Endothelial cell of umbilical vein (primary cell): Measurements from ENCODE around the gene PGRMC1. TPM values are rescaled to one million over a fixed set of nuclear protein-coding genes. Genes with fewer than 3 reads are reported as not detected.
"Not testable (repeated sequence)": the region's sequence is repeated elsewhere in the genome, so short reads cannot be mapped to it uniquely, and the experiment has no call there.

Source experiments
- BruUV-seq: library from RNA; stranded (reverse); fragments of 400-500 nt; replicated peaks from 2 replicates; lab custom pipeline; 2021; lab: Mats Ljungman, UMichigan
- CTCF ChIA-PET: fragments of 300-600, 350-600 bp; sonication (Branson Sonifier 250); formaldehyde crosslinking; loops from one replicate; lab custom pipeline; 2021; ENCODE audit warnings: antibody characterized with exemption, inconsistent platforms; lab: Charles Lee
- POLR2A ChIA-PET: fragments of 300-600, 350-600 bp; sonication (Branson Sonifier 250); formaldehyde crosslinking; loops from one replicate; lab custom pipeline; 2021; ENCODE audit warnings: antibody characterized with exemption, inconsistent platforms; lab: Charles Lee
- DNase-seq: peaks from one replicate; pipeline ENCODE4 v3.0.0-alpha.2; 2011; ENCODE audit warnings: low read depth, low spot score
- FAIRE-seq: peaks from 2 replicates; lab custom pipeline; 2011; peaks lifted over from hg19 to GRCh38; lab: Jason Lieb, UNC
- H2AFZ ChIP-seq: 2 replicates; pipeline ENCODE4 v1.6.0; 2012; ENCODE audit warnings: low read depth, low read length, control low read depth, inconsistent platforms
- H3K27ac ChIP-seq: 2 replicates; pipeline ENCODE4 v1.5.1; 2011; ENCODE audit warnings: low read depth, mild to moderate bottlenecking, control low read depth, low read length, moderate library complexity; ENCODE audit not compliant: insufficient read depth
- H3K27me3 ChIP-seq, 2 experiments: 2 replicates each; pipeline versions ENCODE4 v1.6.0 to v1.6.1; 2011; ENCODE audit warnings: low read length in 2 of 2, mixed read lengths in 1 of 2; ENCODE audit not compliant: control insufficient read depth in 2 of 2, insufficient read depth in 2 of 2
- H3K36me3 ChIP-seq, 2 experiments: 2 replicates in 1 of 2; 3 replicates in 1 of 2; pipeline ENCODE4 v1.5.1; 2011; ENCODE audit warnings: low read length in 2 of 2, mild to moderate bottlenecking in 1 of 2, moderate library complexity in 1 of 2; ENCODE audit not compliant: control insufficient read depth in 2 of 2, insufficient read depth in 2 of 2; ENCODE audit errors: extremely low read depth in 1 of 2
- H3K4me1 ChIP-seq: 3 replicates; pipeline ENCODE4 v1.5.1; 2011; ENCODE audit warnings: mild to moderate bottlenecking, low read length; ENCODE audit not compliant: control insufficient read depth, insufficient read depth; ENCODE audit errors: extremely low read depth
- H3K4me2 ChIP-seq: 2 replicates; pipeline ENCODE4 v1.6.1; 2011; ENCODE audit warnings: low read length, control low read depth, mixed read lengths; ENCODE audit not compliant: insufficient read depth
- H3K4me3 ChIP-seq, 3 experiments: fragments of 200-600 bp in 1 of 3; sonication (generic), shearing (Covaris generic) in 1 of 3; replicated peaks in 1 of 3; 2 replicates each; pipeline ENCODE4 v1.5.1; 2011 to 2016; ENCODE audit warnings: control low read depth in 3 of 3, low read length in 3 of 3, mild to moderate bottlenecking in 2 of 3, inconsistent platforms in 1 of 3, low read depth in 1 of 3, moderate library complexity in 1 of 3; ENCODE audit not compliant: insufficient read depth in 1 of 3
- H3K79me2 ChIP-seq: 2 replicates; pipeline ENCODE4 v1.6.0; 2012; ENCODE audit warnings: low read length, inconsistent platforms; ENCODE audit not compliant: control insufficient read depth, insufficient read depth
- H3K9ac ChIP-seq: replicated peaks from 2 replicates; pipeline ENCODE3; 2011; ENCODE audit warnings: low read length, control low read depth; ENCODE audit not compliant: insufficient read depth; ENCODE audit errors: extremely low read depth
- H3K9me1 ChIP-seq: replicated peaks from 3 replicates; pipeline ENCODE4 v1.6.0; 2011; ENCODE audit warnings: mild to moderate bottlenecking, low read length; ENCODE audit not compliant: control insufficient read depth, insufficient read depth; ENCODE audit errors: extremely low read depth
- H3K9me3 ChIP-seq: replicated peaks from 2 replicates; pipeline ENCODE4 v1.5.1; 2012; ENCODE audit warnings: low read length, inconsistent platforms; ENCODE audit not compliant: control insufficient read depth, insufficient read depth
- H4K20me1 ChIP-seq: replicated peaks from 2 replicates; pipeline ENCODE3; 2011; ENCODE audit warnings: mild to moderate bottlenecking, low read length; ENCODE audit not compliant: control insufficient read depth, insufficient read depth; ENCODE audit errors: extremely low read depth
- EZH2 ChIP-seq: IDR thresholded peaks from 2 replicates; pipeline ENCODE4 v1.6.1; 2012; ENCODE audit warnings: borderline replicate concordance, low read depth, mild to moderate bottlenecking, moderate library complexity, low read length, inconsistent platforms; ENCODE audit not compliant: severe bottlenecking
- FOS ChIP-seq: IDR thresholded peaks from 2 replicates; pipeline ENCODE4 v1.6.1; 2011; ENCODE audit warnings: mild to moderate bottlenecking, low read length, moderate library complexity, borderline replicate concordance; ENCODE audit not compliant: insufficient read depth
- GATA2 ChIP-seq: IDR thresholded peaks from 2 replicates; pipeline ENCODE4 v1.7.0; 2011; ENCODE audit warnings: low read depth, mild to moderate bottlenecking, moderate library complexity, mixed read lengths, low read length; ENCODE audit not compliant: insufficient read length, insufficient read depth
- MYC ChIP-seq: IDR thresholded peaks from one replicate; pipeline ENCODE4 v1.6.1; 2011; ENCODE audit warnings: mild to moderate bottlenecking, low read depth, low read length
- dilution Hi-C: fragments of 300-500 bp; cut with MboI; formaldehyde crosslinking; loops from one replicate; pipeline ENCODE4 v1.15.0; 2019; ENCODE audit warnings: low sequenced_read_pairs; ENCODE audit not compliant: extremely low pct_ligation_motif_present
- intact Hi-C: fragments of 100-400 bp; cut with micrococcal nuclease; formaldehyde crosslinking; loops from one replicate; pipeline ENCODE4 v1.10.0; 2022
- polyA plus RNA-seq, 4 experiments: library from polyadenylated mRNA; depleted of rRNA in 3 of 4; stranded (reverse) in 3 of 4; unstranded in 1 of 4; fragments of >200 nt; gene quantifications; 2 replicates each; pipeline versions ENCODE4 v1.2.1 to v1.2.3, GENCODE V29; 2011 to 2012; ENCODE audit warnings: missing spikeins in 1 of 4
- total RNA-seq: library from RNA; stranded (reverse); gene quantifications from 2 replicates; pipeline ENCODE4 v1.2.3, GENCODE V29; 2021
- TF ChIP-seq, protein P1 (sequence below), 2 donors: IDR thresholded peaks; 1 replicate in 1 of 2; 2 replicates in 1 of 2; pipeline ENCODE4 v1.5.1; 2011; ENCODE audit warnings: low read length in 2 of 2, mild to moderate bottlenecking in 2 of 2, moderate library complexity in 2 of 2, control low read depth in 1 of 2, inconsistent platforms in 1 of 2, low read depth in 1 of 2; ENCODE audit not compliant: insufficient read depth in 1 of 2; ENCODE audit errors: extremely low read depth in 1 of 2
- TF ChIP-seq, protein P2 (sequence below): IDR thresholded peaks from 2 replicates; pipeline ENCODE4 v1.6.1; 2011; ENCODE audit not compliant: insufficient read depth, insufficient read length

PGRMC1 gene
- total and polyA plus RNA-seq, 2 donors (not counting 3 experiments of a cell fraction or from before 2014, with no cell fraction given), result 37.4 to 61.8 TPM

DNA sequence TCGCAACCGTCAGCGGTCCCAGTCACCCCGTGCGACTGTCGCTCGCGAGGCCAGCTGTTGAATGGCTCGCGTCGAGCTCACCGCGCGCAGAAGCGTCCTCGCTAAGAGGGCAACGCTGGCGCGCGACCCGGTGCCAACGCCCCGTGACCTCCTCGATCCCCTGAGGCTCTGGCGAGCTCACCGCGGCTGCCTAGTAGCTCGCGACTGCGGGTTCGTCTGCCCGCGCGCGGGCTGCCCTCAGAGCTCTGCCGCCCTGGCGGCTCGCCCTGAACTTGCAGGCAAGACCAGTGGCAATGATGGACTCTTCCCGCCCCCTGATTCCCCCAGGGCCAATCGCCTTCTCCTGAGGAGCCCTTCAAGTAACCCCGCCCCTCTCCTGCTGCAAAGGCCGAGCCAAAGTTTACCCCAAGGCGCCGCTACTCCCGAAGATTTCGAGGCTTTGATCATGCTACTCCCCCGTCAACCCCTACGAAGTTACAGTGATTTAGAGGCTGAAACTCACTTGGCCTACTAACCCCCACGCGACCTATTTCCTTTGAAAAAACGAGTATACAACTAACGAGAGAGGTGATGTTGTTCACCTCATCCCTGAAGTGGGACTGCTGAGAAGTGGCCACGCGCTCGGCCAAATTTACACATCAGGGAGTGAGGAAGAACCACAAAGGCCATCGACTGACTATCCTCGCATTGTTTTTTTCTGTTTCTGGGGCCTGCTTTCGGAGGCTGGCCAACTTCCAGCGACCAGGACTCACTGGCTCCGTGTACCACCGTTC lies 37.5 kb downstream of the PGRMC1 start:
- no peaks in the 10 kb centered on the region for H3K9me3 ChIP-seq
- H2AFZ ChIP-seq, result peak overlapping the region; percentile 23
- ChIA-PET POLR2A (no interaction called here), CTCF (interaction anchor here (0.7 to 1.3 kb wide), 4 partner anchors 8 to 51 kb away, joined by 3 read pairs; no protein-coding TSS in a partner anchor)
- H3K4me3 ChIP-seq, result no peak overlapping the region
- no peaks in the 10 kb centered on the region for H3K4me1 ChIP-seq
- H3K36me3 ChIP-seq, result no peaks in the 10 kb centered on the region
- dilution Hi-C loops (no loop called here), intact Hi-C loops (no loop called here)
- no TSS peak for BruUV-seq
- H4K20me1 ChIP-seq, result no peaks in the 10 kb centered on the region
- TF ChIP-seq GATA2 (no peak), EZH2 (no peak), FOS (no peak), MYC (no peak)
- TF ChIP-seq, protein P1, sequence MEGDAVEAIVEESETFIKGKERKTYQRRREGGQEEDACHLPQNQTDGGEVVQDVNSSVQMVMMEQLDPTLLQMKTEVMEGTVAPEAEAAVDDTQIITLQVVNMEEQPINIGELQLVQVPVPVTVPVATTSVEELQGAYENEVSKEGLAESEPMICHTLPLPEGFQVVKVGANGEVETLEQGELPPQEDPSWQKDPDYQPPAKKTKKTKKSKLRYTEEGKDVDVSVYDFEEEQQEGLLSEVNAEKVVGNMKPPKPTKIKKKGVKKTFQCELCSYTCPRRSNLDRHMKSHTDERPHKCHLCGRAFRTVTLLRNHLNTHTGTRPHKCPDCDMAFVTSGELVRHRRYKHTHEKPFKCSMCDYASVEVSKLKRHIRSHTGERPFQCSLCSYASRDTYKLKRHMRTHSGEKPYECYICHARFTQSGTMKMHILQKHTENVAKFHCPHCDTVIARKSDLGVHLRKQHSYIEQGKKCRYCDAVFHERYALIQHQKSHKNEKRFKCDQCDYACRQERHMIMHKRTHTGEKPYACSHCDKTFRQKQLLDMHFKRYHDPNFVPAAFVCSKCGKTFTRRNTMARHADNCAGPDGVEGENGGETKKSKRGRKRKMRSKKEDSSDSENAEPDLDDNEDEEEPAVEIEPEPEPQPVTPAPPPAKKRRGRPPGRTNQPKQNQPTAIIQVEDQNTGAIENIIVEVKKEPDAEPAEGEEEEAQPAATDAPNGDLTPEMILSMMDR (IDR thresholded peaks at IDR 0.05; ENCODE audit: extremely low read depth in 1 of 2, insufficient read depth in 1 of 2, low read depth in 1 of 2, low read length in 2 of 2), result peak; percentile 33 to 43
- TF ChIP-seq, protein P2, sequence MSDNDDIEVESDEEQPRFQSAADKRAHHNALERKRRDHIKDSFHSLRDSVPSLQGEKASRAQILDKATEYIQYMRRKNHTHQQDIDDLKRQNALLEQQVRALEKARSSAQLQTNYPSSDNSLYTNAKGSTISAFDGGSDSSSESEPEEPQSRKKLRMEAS, result no peak
- peaks cover 2 to 4% of the 10 kb centered on the region in 2 experiments for H3K27me3 ChIP-seq
- H3K79me2 ChIP-seq, result no peaks in the 10 kb centered on the region
- no peak overlapping the region for H3K4me2 ChIP-seq
- FAIRE-seq, result peak; percentile 86
- H3K27ac ChIP-seq, result no peak overlapping the region
- H3K9me1 ChIP-seq, result no peaks in the 10 kb centered on the region
- DNase-seq, result peak; percentile 19
- H3K9ac ChIP-seq, result no peak overlapping the region

DNA sequence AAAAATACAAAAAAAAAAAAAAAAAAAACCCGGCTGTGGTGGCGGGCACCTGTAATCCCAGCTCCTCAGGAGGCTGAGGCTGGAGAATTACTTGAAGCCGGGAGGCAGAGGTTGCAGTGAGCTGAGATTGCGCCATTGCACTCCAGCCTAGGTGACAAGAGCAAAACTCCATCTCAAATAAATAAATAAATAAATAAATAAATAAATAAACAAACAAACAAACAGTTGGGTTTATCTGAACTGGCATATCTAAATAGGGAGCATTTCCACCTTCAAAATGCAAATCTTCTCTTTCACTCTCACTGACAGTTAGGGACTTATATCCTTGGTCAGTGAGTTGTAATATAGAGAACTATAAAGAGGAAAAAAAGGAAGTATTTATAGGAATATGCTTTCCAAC lies 46.3 kb downstream of the PGRMC1 start:
- H4K20me1 ChIP-seq, H3K4me2 ChIP-seq, H3K9me3 ChIP-seq, H3K9ac ChIP-seq, H3K4me3 ChIP-seq, BruUV-seq, intact Hi-C loops, H3K27me3 ChIP-seq, FAIRE-seq, POLR2A ChIA-PET, dilution Hi-C loops, H3K9me1 ChIP-seq, DNase-seq, H3K36me3 ChIP-seq, H2AFZ ChIP-seq, H3K27ac ChIP-seq, H3K4me1 ChIP-seq, H3K79me2 ChIP-seq: not testable (repeated sequence)
- CTCF ChIA-PET, result interaction anchor here (0.6 kb wide), 1 partner anchor 59 kb away, joined by 3 read pairs; no protein-coding TSS in a partner anchor
